Testis (tissue), 2 donors: ENCODE measurements around the gene TTC5.

ENCODE experiments used
- CTCF ChIP-seq, 3 experiments: fragments of 450-650 bp in 2 of 3; fragments of 200-600 bp in 1 of 3; sonication (generic) in 1 of 3; IDR thresholded peaks; one replicate each; pipeline ENCODE4 v1.5.1; 2016 to 2019; ENCODE audit warnings: antibody characterized with exemption in 3 of 3, mild to moderate bottlenecking in 2 of 3, moderate library complexity in 1 of 3
- POLR2A ChIP-seq: fragments of 450-650 bp; IDR thresholded peaks from one replicate; pipeline ENCODE4 v1.6.1; 2017; ENCODE audit warnings: antibody characterized with exemption, mild to moderate bottlenecking, moderate library complexity

GRCh38 chr14:20334017-20334416 is 28.3 kb upstream of the TTC5 start:
- TF ChIP-seq POLR2A (no peak), CTCF (IDR thresholded peaks at IDR 0.05) (no peak)
